HepG2 (cell line): Measurements from ENCODE around the gene CIAO3. TPM values are rescaled to one million over a fixed set of nuclear protein-coding genes. Genes with fewer than 3 reads are reported as not detected.

ENCODE experiments used
- AHDC1 ChIP-seq: sonication (generic); formaldehyde crosslinking; IDR thresholded peaks from 2 replicates; pipeline ENCODE4 v1.5.1; 2020; ENCODE audit warnings: mild to moderate bottlenecking, missing genetic modification reagents, borderline replicate concordance
- CERS6 ChIP-seq: sonication (generic); formaldehyde crosslinking; IDR thresholded peaks from 2 replicates; pipeline ENCODE4 v1.5.0; 2020; ENCODE audit warnings: missing genetic modification reagents
- FOSL1 ChIP-seq: sonication (generic); formaldehyde crosslinking; IDR thresholded peaks from 2 replicates; pipeline ENCODE4 v1.9.0; 2021; ENCODE audit warnings: missing genetic modification reagents, borderline replicate concordance
- GLI4 ChIP-seq: sonication (generic); formaldehyde crosslinking; IDR thresholded peaks from 2 replicates; pipeline ENCODE4 v1.5.1; 2020; ENCODE audit warnings: missing genetic modification reagents, mild to moderate bottlenecking, moderate library complexity, borderline replicate concordance
- GPN1 ChIP-seq: sonication (generic); formaldehyde crosslinking; IDR thresholded peaks from 2 replicates; pipeline ENCODE4 v1.5.1; 2020; ENCODE audit warnings: missing genetic modification reagents, borderline replicate concordance
- HNRNPK ChIP-seq: fragments of 200-400 bp; formaldehyde crosslinking; IDR thresholded peaks from 2 replicates; pipeline ENCODE4 v1.6.1; 2018; ENCODE audit warnings: low read length, low read depth, moderate library complexity, mild to moderate bottlenecking; ENCODE audit not compliant: poor library complexity, severe bottlenecking
- KLF6 ChIP-seq: IDR thresholded peaks from 2 replicates; pipeline ENCODE4 v1.8.0; 2016; ENCODE audit warnings: missing biosample characterization, missing genetic modification reagents
- NFRKB ChIP-seq: fragments of 450-650 bp; IDR thresholded peaks from 2 replicates; pipeline ENCODE4 v1.6.1; 2017
- POGK ChIP-seq: sonication (generic); formaldehyde crosslinking; conservative IDR thresholded peaks from 2 replicates; pipeline ENCODE4 v1.8.0; 2022; ENCODE audit warnings: mild to moderate bottlenecking, moderate library complexity, missing genetic modification reagents
- RAD51 ChIP-seq: fragments of 450-650 bp; IDR thresholded peaks from 2 replicates; pipeline ENCODE4 v1.6.1; 2016; ENCODE audit warnings: borderline replicate concordance
- ZNF468 ChIP-seq: sonication (generic); formaldehyde crosslinking; IDR thresholded peaks from 2 replicates; pipeline ENCODE4 v1.8.0; 2022; ENCODE audit warnings: mild to moderate bottlenecking, moderate library complexity, missing genetic modification reagents
- ZNF644 ChIP-seq: IDR thresholded peaks from 2 replicates; pipeline ENCODE4 v1.6.1; 2016; ENCODE audit warnings: low read depth
- polyA plus RNA-seq, 8 experiments: library from polyadenylated mRNA; depleted of rRNA in 3 of 8; stranded (reverse) in 7 of 8; unstranded in 1 of 8; fragments of >200 nt; fragmentation: Illumina TruSeq in 4 of 8; extraction: Trizol in 4 of 8; gene quantifications; 2 replicates each; pipeline versions ENCODE4 v1.2.1 to v1.2.3, GENCODE V29; 2011 to 2016; ENCODE audit warnings: low read depth in 4 of 8, missing spikeins in 1 of 8, mixed read lengths in 1 of 8; ENCODE audit not compliant: insufficient read depth in 1 of 8
- total RNA-seq, 5 experiments: library from RNA; depleted of rRNA; stranded (reverse); fragments of >200 nt; fragmentation: Illumina TruSeq; extraction: Trizol; gene quantifications; 2 replicates each; pipeline ENCODE4 v1.2.3, GENCODE V29; 2016; ENCODE audit warnings: low read depth in 1 of 5

CIAO3 gene
- total and polyA plus RNA-seq, 2 of the 13 experiments (the other 11 are each of a cell fraction or from before 2014, with no cell fraction given) = 21.7 to 25.0 TPM

DNA sequence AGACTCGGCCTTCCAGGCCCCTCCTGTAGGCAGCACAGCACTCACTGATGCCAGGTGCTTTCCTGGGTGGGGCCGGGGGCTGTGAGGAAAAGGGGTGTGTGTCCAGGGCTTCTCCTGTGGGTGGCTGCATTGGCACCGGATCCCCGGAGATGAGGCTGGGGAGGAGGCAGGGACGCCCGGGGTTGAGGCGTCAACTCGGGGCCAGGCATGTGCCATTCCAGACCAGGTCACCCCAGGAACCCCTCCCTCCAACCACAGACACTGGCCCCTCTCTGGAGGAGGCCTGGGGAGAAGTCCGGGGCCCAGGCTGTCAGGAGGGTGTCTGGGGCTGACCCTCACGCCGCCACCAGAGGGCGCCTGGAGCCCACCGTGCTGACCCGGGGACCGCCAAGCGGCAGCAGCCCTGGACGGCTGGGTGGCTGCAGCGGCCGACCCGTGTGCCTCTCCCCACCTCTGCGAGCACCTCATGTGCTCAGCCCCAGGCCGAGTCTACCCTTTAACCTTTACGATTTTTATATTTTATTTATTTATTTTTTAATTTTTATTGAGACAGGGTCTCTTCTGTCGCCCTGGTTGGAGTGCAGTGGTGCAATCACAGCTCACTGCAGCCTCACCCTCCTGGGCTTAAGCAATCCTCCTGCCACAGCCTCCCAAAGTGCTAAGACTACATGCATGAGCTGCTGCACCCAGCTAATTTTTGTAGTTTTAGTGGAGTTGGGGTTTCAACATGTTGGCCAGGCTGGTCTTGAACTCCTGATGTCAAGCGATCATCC lies 29.1 kb downstream of the CIAO3 start (continued):
- TF ChIP-seq FOSL1 (CRISPR knock-in tag) (no peak), GLI4 (CRISPR knock-in tag) (no peak), KLF6 (CRISPR knock-in tag) (no peak), GPN1 (CRISPR knock-in tag) (no peak), ZNF644 (CRISPR knock-in tag) (no peak), RAD51 (no peak), ZNF468 (CRISPR knock-in tag) (no peak), AHDC1 (CRISPR knock-in tag) (no peak), HNRNPK (no peak), CERS6 (CRISPR knock-in tag) (no peak), NFRKB (no peak), POGK (CRISPR knock-in tag) (no peak)
